Measurements from ENCODE around the gene ARHGAP18. TPM values are rescaled to one million over a fixed set of nuclear protein-coding genes. Genes with fewer than 3 reads are reported as not detected.

The ARHGAP18 gene
- total and polyA plus RNA-seq, 10 of the 15 experiments (the other 5 are each of a cell fraction or from before 2014, with no cell fraction given), result 18.2 to 52.2 (median 31.7) TPM

DNA sequence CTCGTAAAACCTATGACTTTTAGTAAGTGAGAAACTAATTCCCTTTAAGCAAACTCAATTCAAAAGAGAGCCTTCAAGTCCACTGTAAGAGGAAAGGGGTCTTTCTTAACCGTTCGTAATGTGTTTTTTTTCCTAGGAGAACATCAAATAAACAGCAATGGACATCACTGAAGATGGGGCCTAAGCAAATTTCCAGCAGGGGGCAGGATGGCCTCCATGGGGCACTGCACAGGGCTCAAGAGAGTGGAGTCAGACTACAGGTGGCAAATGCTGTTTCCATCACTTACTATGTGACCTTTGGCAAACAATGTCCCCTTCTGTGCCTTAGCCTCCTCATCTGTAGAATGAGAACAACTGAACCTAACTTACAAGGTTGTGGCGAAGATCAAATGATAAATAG is 88.7 kb downstream of the ARHGAP18 start:
- Histone ChIP-seq H3K4me2 (ENCODE audit: control insufficient read depth, insufficient read depth) (no peak overlapping the region), H3K27ac (ENCODE audit: control insufficient read depth, insufficient read depth) (no peak overlapping the region), H3K9ac (ENCODE audit: control insufficient read depth, insufficient read depth, low read length) (no peak overlapping the region), H3K4me3 (no peak overlapping the region), H4K20me1 (ENCODE audit: control insufficient read depth, insufficient read depth) (no peaks in the 10 kb centered on the region), H3K9me3 (replicated peaks; ENCODE audit: control insufficient read depth, insufficient read depth, low read length) (no peaks in the 10 kb centered on the region; the same call in 2 of the 3 replicates), H3K79me2 (ENCODE audit: control insufficient read depth, insufficient read depth, low read length) (no peaks in the 10 kb centered on the region), H3K27me3 (replicated peaks in 1 of 2; ENCODE audit: control insufficient read depth in 2 of 2, insufficient read depth in 2 of 2, low read length in 1 of 2) (no peaks in the 10 kb centered on the region), H3K4me1 (ENCODE audit: control insufficient read depth, insufficient read depth, low read length) (no peaks in the 10 kb centered on the region), H3K36me3 (ENCODE audit: control insufficient read depth in 2 of 2, insufficient read depth in 2 of 2, low read length in 1 of 2) (peaks cover 0 to 25% of the 10 kb centered on the region in 2 experiments; a peak in 3 of 4 replicates), H2AFZ (ENCODE audit: control insufficient read depth, low read depth, low read length) (no peak overlapping the region)
- SMC1A ChIA-PET (ENCODE audit: uncharacterized antibody, unreplicated experiment), result interaction anchor here (0.9 to 3.2 kb wide), 9 partner anchors 11 to 129 kb away, joined by 3 to 15 read pairs (median 4); no protein-coding TSS in a partner anchor
- RAD21 ChIA-PET (ENCODE audit: unreplicated experiment), result interaction anchor here (2.9 to 3.0 kb wide), 2 partner anchors 23 to 108 kb away, joined by 12 to 14 read pairs; no protein-coding TSS in a partner anchor
- TF ChIP-seq SMC3 (IDR thresholded peaks at IDR 0.05; ENCODE audit: borderline replicate concordance, low read length) (peak; percentile 27; the same call in 1 of the 2 replicates), RAD21 (IDR thresholded peaks at IDR 0.05; ENCODE audit: insufficient read depth, low read depth, low read length) (0 out of 2 replicates have a peak, but pooled peaks have one; percentile 7)
- TF ChIP-seq, protein P1, sequence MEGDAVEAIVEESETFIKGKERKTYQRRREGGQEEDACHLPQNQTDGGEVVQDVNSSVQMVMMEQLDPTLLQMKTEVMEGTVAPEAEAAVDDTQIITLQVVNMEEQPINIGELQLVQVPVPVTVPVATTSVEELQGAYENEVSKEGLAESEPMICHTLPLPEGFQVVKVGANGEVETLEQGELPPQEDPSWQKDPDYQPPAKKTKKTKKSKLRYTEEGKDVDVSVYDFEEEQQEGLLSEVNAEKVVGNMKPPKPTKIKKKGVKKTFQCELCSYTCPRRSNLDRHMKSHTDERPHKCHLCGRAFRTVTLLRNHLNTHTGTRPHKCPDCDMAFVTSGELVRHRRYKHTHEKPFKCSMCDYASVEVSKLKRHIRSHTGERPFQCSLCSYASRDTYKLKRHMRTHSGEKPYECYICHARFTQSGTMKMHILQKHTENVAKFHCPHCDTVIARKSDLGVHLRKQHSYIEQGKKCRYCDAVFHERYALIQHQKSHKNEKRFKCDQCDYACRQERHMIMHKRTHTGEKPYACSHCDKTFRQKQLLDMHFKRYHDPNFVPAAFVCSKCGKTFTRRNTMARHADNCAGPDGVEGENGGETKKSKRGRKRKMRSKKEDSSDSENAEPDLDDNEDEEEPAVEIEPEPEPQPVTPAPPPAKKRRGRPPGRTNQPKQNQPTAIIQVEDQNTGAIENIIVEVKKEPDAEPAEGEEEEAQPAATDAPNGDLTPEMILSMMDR (IDR thresholded peaks at IDR 0.05 in 2 of 3, conservative IDR thresholded peaks at IDR 0.05 in 1 of 3; ENCODE audit: control insufficient read depth in 2 of 3, extremely low read depth in 1 of 3, insufficient read depth in 1 of 3, low read depth in 3 of 3, low read length in 3 of 3), result peak; percentile 29 to 50 (median 37); a peak in 4 of 6 replicates
- TF ChIP-seq, protein P2, sequence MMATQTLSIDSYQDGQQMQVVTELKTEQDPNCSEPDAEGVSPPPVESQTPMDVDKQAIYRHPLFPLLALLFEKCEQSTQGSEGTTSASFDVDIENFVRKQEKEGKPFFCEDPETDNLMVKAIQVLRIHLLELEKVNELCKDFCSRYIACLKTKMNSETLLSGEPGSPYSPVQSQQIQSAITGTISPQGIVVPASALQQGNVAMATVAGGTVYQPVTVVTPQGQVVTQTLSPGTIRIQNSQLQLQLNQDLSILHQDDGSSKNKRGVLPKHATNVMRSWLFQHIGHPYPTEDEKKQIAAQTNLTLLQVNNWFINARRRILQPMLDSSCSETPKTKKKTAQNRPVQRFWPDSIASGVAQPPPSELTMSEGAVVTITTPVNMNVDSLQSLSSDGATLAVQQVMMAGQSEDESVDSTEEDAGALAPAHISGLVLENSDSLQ (IDR thresholded peaks at IDR 0.05), result no peak
- POLR2A ChIA-PET, result interaction anchor here (0.9 to 1.4 kb wide), 3 partner anchors 10 to 24 kb away, joined by 3 read pairs; no protein-coding TSS in a partner anchor
- ATAC-seq (peak; percentile 74), DNase-seq (ENCODE audit: low read depth, low spot score) (no peak), FAIRE-seq (no peak)
- WGBS (ENCODE audit: insufficient coverage, insufficient replicate concordance, low lambda C conversion rate, missing lambda C conversion rate), result 93% methylated on average over 4 of the region's 4 CpGs
- CTCF ChIA-PET, result interaction anchor here (0.8 to 1.8 kb wide), 9 partner anchors 10 to 122 kb away, joined by 3 to 6 read pairs (median 4); no protein-coding TSS in a partner anchor
- intact Hi-C loops (cut with micrococcal nuclease; ENCODE audit: unreplicated experiment) (loop anchor here (5.0 kb wide), 2 partner anchors 51 to 86 kb away; no protein-coding TSS in a partner anchor), in situ Hi-C loops (cut with MboI) (no loop called here)
- BruUV-seq (replicated peaks), result no TSS peak

Data from GM12878 (cell line).